ENCODE results near the gene FAM50B. TPM values are rescaled to one million over a fixed set of nuclear protein-coding genes. Genes with fewer than 3 reads are reported as not detected.

FAM50B gene
- 10 to 100 TPM in 2 of 5 donors, 1 to 10 TPM in 3; 7.9 to 24.9 (median 9.7) TPM for polyA plus RNA-seq (ENCODE audit: insufficient read depth in 1 of 5, insufficient read length in 5 of 5, low replicate concordance in 1 of 5)
- long read RNA-seq, donor 1, transcript FAM50B-202 (1 exons, 1,935 nt) = major isoform, 24 of 27 reads
- long read RNA-seq, donor 1, partial matches to known transcripts = 0 of 27 reads
- long read RNA-seq, donor 1, other reads (novel, unspliced or antisense) = 0 of 27 reads
- long read RNA-seq, donor 2, transcript FAM50B-202 (1 exons, 1,935 nt) = major isoform, 17 of 19 reads
- long read RNA-seq, donor 2, partial matches to known transcripts = 0 of 19 reads
- long read RNA-seq, donor 2, other reads (novel, unspliced or antisense) = 0 of 19 reads
- long read RNA-seq, donor 3, transcript FAM50B-203 (2 exons, 1,643 nt) = minor isoform, 7 of 26 reads
- long read RNA-seq, donor 3, transcript FAM50B-202 (1 exons, 1,935 nt) = major isoform, 19 of 26 reads
- long read RNA-seq, donor 3, partial matches to known transcripts = 0 of 26 reads
- long read RNA-seq, donor 3, other reads (novel, unspliced or antisense) = 0 of 26 reads
- long read RNA-seq, donor 4, transcript FAM50B-202 (1 exons, 1,935 nt) = major isoform, 8 of 10 reads
- long read RNA-seq, donor 4, partial matches to known transcripts = 0 of 10 reads
- long read RNA-seq, donor 4, other reads (novel, unspliced or antisense) = 0 of 10 reads
- long read RNA-seq, donor 5, transcript FAM50B-202 (1 exons, 1,935 nt) = major isoform, 14 of 20 reads
- long read RNA-seq, donor 5, transcript FAM50B-203 (2 exons, 1,643 nt) = minor isoform, 6 of 20 reads
- long read RNA-seq, donor 5, partial matches to known transcripts = 0 of 20 reads
- long read RNA-seq, donor 5, other reads (novel, unspliced or antisense) = 0 of 20 reads
- long read RNA-seq, donor 6, transcript FAM50B-203 (2 exons, 1,643 nt) = minor isoform, 9 of 43 reads
- long read RNA-seq, donor 6, transcript FAM50B-202 (1 exons, 1,935 nt) = major isoform, 34 of 43 reads
- long read RNA-seq, donor 6, partial matches to known transcripts = 0 of 43 reads
- long read RNA-seq, donor 6, other reads (novel, unspliced or antisense) = 0 of 43 reads
- long read RNA-seq, donor 7, transcript FAM50B-202 (1 exons, 1,935 nt) = major isoform, 57 of 68 reads
- long read RNA-seq, donor 7, transcript FAM50B-203 (2 exons, 1,643 nt) = minor isoform, 11 of 68 reads
- long read RNA-seq, donor 7, partial matches to known transcripts = 0 of 68 reads
- long read RNA-seq, donor 7, other reads (novel, unspliced or antisense) = 0 of 68 reads
- long read RNA-seq, donor 8, transcript FAM50B-202 (1 exons, 1,935 nt) = major isoform, 7 of 10 reads
- long read RNA-seq, donor 8, partial matches to known transcripts = 0 of 10 reads
- long read RNA-seq, donor 8, other reads (novel, unspliced or antisense) = 0 of 10 reads

- peak; percentile 88 to 90 for DNase-seq
Observed at GRCh38 chr6:3848925-3849605, at the start of gene FAM50B. Gene FAM50B (plus strand): TSS chr6:3849373. CDS start chr6:3849812, 439 bp downstream.

- DNase-seq = no peak
Observed at GRCh38 chr6:3799719-3800118, 49.5 kb upstream of the FAM50B start.

- no peak for DNase-seq
Observed at GRCh38 chr6:3800850-3801591, 48.2 kb upstream of the FAM50B start.

DNA sequence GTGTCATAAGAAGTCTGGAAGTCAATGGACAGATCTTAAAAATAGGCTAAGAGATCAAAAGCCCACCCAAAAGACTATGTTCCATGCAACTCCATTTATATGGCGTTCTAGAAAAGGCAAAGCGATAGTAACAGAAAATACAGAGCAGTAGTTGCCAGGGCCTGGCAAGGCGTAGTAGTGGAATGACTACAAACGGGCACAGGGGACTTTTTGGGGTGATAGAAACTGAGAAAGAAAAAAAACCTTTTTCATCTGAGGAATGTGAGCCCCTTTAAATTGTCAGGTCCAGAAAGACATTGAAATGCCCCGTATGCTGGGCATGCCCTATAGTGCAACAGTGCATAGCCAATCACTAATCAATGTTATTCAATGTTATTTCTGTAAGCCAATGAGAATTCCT is 47.2 kb upstream of the FAM50B start:
- no peak for DNase-seq

GRCh38 chr6:3803627-3804468 is 45.3 kb upstream of the FAM50B start:
- DNase-seq = no peak

DNA sequence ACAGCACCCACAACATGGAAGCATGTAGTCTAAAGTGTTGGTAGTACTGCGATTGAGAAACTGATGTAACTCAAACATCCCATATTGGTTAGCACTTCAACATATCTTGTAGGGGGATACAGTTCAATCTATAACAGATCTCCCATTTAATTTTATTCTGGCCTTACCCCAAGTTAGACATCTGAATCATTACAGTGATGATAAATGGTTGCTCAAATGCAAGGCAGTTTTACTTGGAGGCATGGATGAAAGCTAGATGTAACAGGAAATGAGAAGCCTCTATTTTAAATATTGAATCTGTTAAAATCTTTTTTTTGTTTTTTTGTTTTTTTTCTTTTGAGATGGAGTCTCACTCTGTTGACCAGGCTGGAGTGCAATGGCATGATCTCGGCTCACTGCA is 44.2 kb upstream of the FAM50B start:
- DNase-seq = no peak

DNA sequence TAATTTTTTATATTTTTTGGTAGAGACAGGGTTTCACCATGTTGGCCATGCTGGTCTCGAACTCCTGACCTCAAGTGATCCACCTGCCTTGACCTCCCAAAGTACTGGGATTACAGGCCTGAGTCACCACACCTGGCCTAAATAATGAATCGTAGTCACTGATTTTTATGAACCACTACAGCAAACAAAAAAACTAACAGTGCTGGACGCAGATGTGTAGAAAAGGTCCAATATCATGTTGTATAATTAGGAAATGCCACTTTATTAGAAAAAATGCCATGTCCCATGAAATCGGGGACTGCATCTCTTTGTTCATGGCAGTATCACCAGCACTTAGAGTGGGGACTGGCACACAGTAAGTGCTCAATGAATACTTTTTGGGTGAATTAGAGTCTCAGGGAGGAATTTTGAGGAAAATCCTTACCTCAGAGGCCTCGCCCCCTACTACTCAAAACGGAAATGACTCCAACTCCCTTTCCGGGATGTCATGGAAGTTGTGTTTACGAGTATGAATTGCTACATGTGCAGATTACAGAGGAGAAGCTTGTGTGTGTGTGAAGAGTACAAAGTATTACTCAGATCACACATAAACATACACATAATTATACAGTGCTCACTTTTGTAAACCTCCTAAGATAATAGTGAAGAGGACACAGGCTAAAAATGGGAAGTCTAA is 43.6 kb upstream of the FAM50B start:
- no peak for DNase-seq

GRCh38 chr6:3806169-3806922 is 42.8 kb upstream of the FAM50B start:
- no peak for DNase-seq

DNA sequence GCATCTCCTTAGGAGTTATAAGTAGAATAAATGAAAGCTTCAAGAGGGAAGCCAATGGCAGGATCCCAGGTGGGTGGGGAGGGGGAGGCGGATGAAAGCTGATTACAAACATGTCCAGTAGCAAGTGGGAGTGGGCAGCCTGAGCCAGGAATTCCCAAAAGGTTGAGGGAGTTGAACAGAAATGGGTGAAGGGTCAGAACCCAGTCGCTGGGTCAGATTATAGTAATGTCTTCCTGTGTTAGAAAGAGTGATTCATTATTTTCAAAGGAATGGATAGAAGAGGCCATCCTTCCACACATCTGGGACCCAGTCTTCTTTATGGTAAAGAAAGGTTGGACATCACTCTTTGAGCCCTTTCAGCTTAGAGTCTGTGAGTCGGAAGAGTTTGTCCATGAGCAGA is 41.0 kb upstream of the FAM50B start:
- no peak for DNase-seq

- DNase-seq = no peak
Observed at GRCh38 chr6:3808759-3809514, 40.2 kb upstream of the FAM50B start.

GRCh38 chr6:3809515-3809891 is 39.7 kb upstream of the FAM50B start:
- no peak for DNase-seq

GRCh38 chr6:3809982-3810381 is 39.2 kb upstream of the FAM50B start:
- DNase-seq = no peak

- DNase-seq = no peak
Observed at GRCh38 chr6:3811191-3811590, 38.0 kb upstream of the FAM50B start.

DNA sequence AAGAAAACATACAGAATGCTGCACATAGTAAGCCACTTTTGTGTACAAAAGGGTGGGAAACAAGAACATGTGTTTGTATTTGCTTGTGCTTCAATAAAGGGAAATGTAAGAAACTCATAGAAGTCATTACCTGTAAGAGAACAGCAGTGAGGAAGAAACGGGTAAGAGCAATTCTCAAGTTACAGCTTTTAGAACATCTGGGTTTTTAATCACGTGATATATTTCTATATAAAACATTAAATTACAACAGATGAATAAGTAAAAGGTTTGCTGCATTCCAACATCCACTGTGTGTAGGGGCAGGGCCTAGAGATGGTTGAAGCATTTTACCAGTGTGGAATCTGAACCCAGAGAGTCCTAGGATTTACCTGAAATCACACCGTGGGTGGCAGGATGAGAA is 36.6 kb upstream of the FAM50B start:
- DNase-seq = no peak

- DNase-seq = no peak
Observed at GRCh38 chr6:3813150-3813780, 35.9 kb upstream of the FAM50B start.

DNA sequence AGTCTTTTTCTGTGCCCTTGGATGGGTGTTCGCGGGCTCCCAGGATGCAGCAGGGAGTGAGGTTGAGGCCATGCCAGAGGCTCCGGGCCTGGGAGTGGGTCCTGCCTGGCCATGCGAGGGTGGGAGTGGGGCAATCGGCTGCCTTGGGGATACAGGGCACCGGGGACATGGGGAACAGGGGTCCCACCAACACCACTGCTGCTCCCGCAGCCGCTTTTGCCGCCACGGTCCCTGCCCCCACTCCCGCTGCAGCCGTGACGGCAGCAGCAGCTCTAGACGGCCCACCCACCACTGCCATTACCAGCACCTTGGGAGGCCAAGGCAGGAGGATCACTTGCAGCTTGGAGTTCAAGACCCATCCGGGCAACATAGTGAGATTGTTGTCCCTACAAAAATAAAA is 35.3 kb upstream of the FAM50B start:
- no peak for DNase-seq

DNA sequence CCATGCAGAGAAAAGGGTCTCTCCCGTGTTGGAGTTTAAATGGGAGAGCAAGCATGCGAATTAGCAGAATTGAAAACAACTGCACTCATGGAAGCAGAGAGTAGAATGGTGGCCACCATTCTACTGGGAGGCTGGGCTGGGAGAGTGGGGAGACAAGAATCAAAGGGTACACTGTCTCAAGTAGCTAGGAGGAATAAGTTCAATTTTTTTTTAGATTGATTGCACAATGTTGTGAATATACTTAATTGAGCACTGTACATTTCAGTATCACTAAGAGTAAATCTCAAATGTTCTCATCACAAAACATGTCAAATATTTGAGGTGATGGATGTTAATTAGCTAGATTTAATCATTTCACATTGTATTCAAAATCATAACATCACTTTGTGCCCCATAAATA is 34.6 kb upstream of the FAM50B start:
- no peak for DNase-seq
